ENCODE measurements around the gene CRIM1.

GRCh38 chr2:36380624-36381481 lies 25.3 kb downstream of the CRIM1 start:
- TF ChIP-seq POLR2AphosphoS5 (IDR thresholded peaks at IDR 0.05; ENCODE audit: low read depth) (no peak), JUNB (IDR thresholded peaks at IDR 0.05; ENCODE audit: unreplicated experiment) (no peak), EZH2 (IDR thresholded peaks at IDR 0.05; ENCODE audit: low read depth, unreplicated experiment) (no peak), CTCF (conservative IDR thresholded peaks at IDR 0.05; ENCODE audit: low read depth in 2 of 2) (no peak), STAT1 (IDR thresholded peaks at IDR 0.05; ENCODE audit: unreplicated experiment) (no peak)
